GM10847 (cell line): ENCODE measurements around the gene SPTB.

Source experiments
- POLR2A ChIP-seq: IDR thresholded peaks from 2 replicates; pipeline ENCODE4 v1.6.1; 2011; ENCODE audit not compliant: insufficient read length; ENCODE audit errors: extremely low read depth

Gene SPTB

DNA sequence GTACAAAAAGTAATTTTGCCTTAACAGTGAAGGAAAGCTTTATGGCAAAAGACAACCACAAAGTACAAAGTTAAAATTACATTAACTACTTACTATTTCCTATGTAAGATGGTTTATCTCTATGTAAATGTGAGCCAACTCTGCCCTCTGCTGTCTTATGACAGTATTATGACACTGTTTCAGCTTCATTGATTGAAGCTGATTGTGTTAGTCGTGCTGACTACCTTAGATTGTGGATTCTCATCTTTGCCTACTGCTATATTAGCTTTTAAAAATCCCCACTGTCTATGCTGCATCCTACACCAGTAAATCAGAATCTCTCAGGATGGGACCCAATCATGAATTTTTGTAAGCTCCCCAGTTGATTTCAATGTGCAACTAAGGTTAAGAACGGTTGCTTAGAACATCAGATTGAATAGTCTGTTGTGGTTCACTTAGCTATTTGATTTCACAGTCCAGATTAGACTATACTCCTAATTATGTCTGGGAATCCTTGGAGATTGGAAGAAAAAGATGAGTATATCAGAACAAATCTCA, 12.2 kb upstream of the SPTB start:
- TF ChIP-seq POLR2A, result no peak

DNA sequence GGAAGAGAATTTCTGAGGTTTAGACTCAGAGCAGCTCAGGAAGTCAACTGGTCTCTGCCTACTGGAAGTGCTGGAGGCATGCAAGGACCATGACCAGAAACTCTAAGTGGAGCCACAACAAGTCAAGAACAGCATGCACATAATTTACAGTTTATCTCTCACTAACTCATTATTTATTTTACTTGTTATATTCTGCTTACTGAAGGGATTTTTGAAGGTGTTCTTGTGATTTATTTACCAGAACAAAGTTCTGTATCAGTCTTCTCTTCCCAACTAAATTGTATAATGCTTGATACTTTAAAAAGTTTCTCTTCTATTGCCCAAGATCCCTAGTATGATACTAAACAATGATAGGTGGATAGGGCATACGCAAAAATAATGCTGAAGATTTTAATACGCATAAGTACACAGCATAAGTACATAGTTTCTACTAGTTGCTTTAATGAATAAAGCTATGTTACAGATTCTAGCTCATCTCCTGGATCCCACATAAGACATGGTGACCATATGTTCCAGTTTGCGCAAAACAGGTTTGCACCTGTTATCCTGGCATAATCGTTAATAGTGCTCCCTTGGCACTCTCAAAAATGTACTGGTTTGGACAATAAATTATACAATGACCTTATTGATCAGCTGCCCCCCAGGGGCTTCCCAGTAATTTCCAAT, 11.6 kb upstream of the SPTB start:
- TF ChIP-seq POLR2A, result no peak

DNA sequence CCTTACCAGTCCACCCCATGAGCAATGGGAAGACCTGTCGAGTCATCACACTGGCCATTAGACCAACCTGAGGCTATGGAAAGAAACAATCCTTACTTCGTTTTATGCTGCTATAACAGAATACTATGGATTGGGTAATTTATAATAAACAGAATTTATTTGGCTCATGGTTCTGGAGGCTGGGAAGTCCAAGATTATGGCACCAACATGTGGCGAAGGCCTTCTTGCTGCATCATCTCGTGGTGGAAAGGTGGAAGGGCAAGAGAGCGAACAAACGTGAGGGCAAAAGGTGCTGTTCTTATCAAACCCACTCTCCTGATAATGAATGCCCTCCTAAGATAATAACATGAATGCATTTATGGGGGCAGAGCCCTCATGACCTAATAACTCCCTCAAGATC, 9.6 kb upstream of the SPTB start:
- no peak for TF ChIP-seq POLR2A

DNA sequence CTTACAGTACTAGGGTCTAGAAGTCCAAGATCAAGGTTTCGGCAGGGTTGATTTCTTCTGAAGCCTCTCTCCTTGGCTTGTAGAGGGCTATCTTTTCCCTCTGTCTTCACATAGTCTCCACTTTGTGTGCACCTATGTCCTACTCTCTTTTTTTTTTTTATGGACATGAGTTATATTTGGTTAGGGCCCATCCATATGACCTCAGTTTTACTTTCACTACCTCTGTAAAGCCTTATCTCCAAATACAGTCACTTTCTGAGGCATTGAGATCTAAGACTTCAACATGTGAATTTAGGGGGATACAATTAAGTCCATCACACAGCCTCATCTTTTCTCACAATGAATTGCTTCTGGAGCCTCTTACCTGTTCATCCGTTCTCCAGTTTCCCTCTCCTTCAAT, 5.9 kb upstream of the SPTB start:
- TF ChIP-seq POLR2A, result no peak

DNA sequence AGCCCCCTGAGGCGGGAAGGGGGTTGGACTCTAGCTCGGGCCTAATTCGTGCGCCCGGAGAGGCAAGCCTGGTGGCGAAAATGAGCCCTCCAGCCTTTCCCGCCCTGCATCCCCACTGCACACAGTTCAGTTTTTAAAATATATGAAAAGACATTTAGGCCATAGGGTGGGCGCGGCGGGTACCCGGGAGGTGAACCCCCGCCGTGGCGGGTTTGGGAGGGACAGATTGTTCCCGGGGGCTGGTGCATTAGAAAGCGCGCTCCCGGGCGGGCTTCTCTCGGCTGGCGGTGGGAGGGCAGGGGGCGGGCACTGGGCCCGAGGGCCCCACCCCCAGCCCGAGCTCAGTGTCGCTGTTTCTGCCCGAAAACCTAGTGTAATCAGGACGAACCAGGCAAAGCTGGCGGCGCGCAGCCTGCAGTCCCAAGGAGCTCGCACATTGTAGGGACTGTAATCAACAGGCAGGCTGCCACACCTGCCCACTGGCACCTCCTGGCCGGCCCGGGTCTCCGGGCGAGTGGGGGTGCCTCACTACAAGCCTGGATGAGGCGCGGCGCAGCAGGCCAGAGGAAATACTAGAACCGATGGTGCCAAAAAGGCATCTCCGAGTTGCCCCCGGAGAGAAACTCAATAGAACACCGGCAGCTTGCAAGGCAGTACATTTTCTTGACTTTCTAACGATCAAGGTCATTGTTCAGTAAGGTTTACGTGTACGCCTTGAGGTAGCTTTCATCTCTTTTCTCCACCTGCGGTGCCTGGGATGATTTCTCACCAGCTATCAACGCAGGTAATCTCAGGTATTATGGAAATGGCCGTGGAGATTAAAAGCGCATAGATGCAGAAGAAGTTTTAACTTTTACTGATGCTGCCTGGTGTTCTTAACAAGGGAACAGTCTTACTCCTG, 764 bp upstream of the SPTB start:
- TF ChIP-seq POLR2A, result no peak

DNA sequence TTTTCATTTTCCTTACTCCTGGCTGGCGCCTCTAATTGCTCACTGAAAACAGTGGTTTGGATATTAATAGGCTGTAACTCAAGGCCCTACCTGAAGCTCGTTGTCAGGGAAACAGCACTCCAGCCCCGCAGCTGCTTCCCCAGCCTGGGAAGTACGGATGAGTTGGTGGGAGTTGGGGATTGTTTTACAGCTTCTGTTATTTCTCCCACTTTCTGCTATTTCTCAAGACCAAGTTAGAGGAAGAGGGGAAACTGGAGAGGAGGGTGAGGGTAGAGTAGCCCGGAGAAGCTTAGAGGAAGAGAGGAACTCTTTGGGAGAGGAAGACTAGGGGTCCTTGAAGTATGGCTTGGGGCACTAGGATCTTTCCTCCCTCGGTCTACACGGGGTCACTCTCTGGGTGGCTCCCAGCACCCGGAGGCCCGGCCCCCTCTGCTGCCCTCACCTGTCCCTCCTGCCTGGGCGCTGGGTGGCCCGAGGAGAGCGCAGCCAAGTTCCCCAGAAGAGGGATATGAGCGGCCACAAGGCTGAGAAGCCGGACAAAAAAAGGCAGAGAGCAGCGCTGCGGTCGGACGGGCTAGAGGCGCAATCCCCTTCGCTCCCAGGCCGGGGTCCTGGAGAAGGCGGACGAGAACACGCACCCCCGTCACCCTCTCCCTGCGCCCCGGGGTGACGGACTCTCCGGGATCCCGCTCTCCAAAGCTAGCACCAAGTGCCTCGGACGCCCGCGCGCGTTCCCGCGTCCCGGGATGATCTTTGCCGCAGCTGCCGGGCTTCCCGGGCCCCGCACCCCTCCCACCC, 671 bp downstream of the SPTB start:
- no peak for TF ChIP-seq POLR2A

DNA sequence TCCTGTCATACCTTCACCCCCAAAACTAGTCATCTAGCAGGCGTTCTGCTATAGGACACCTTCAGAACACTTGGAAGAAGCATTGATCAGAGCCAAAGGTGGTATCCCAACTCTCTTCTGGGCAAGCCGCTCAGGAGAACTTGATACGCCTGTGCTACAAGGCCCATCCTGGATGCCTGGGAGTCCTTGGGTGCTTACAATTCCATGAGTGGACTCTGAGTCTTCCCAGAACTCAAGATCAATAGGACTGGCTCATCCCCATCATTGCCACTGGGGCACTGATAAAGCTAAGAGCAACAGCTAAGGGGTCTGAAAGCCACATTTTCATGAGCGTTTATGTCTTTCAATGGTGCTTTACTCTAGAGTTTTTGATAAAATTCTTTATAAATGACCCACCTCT, 1.9 kb downstream of the SPTB start:
- TF ChIP-seq POLR2A, result no peak

DNA sequence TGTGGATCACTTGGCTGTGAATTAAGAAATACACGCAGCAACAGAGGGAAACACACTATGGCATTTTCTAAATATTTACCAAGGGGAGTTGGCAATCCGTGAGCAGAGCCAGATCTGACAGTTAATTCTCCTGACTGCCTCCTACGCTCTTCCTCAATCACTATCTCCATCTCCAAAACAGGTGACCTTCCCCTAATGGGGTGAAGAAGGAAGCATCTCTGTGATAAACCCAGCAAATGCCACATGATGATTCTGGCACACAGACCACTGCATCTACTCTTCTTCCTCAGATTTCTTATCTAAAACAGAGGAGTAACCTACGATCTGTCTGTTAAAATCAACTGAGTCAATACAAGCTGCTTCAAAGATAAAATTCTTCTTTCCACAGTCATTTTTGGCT, 4.4 kb downstream of the SPTB start:
- no peak for TF ChIP-seq POLR2A

DNA sequence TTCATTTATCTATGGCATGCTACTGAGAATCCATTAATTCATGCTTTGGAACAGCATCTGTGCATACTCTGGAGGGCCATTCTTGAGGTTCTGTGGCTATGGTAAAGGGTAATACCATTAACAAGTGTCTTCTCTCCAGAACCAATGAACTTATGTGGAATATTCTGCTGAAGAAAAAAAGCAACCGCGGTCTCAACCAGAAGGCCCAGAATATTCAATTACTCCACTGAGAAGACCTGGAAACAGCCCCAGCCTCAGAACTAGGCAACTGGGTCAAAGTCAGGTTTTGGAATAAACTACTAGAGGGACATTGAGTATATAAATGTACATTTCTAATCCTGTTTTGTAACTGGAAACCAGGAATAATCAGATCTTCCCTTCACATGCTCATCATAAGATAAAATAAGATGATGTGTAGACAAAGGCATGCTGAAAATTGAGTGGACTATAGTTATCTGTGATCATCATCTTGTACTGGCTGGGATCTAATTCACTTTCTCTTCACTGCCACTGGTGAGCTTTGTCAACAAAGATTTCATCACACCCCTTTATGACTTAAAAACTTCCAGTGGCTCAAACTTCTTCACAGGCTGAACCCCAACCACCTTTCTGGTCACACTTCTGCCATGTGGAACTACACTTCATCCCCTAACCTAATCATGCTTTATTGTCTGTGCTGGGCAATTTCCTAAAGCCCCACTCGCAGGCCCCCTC, 6.0 kb downstream of the SPTB start:
- no peak for TF ChIP-seq POLR2A

DNA sequence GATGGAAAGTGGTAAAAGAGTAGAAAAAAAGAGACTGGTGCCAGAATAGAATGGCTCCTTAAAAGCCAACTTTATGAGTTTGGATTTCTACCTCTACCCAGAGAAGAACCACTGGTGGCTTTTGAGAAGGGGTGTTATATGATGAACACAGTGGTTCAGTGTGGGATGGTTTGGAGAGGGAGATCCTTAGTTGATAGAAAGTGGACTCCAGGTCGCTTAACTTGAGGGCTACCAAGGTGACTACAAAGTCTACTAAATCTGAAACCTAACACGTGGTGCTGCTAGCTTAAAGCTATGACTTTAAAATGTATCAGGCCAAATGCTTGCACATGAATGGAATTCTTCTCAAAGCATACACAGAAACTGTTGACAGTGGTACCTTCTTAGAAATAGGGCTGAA, 8.4 kb downstream of the SPTB start:
- no peak for TF ChIP-seq POLR2A

DNA sequence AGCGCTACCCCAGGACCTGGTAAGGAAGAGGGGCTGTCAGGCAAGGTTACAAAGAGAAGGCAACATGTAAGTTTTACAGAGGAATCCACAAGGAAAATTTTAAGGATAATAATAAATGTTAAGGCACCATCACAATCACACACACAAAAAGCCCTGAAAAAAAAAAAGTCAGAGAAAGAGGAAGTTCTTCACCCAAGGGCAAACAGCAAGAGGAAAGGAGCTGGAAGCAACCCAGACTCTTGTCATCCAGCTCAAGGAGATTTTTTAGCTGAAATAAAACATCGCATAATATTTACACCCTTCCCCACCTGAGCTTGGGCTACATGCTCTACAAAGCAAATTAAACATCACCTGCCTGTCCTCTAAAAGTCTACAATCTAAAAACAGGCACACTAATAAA, 9.5 kb downstream of the SPTB start:
- no peak for TF ChIP-seq POLR2A

DNA sequence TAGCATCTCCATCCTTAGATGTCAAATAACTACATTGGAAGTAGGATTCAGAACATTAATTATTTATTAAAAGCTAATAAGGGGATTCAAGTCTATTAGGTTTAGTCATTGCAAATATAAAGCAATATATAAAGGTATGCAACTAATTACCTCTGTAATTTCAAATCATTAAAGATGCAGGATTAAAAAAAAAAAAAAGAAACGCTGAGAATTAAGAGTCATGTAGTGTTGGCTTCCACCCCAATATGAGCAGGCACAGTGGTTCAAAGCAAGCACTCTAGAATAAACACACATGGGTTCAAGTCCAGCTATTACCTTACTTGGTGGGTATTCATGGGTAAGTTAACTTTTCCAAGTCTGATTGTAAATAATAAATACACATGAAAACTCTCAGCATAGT, 10.9 kb downstream of the SPTB start:
- TF ChIP-seq POLR2A, result no peak

DNA sequence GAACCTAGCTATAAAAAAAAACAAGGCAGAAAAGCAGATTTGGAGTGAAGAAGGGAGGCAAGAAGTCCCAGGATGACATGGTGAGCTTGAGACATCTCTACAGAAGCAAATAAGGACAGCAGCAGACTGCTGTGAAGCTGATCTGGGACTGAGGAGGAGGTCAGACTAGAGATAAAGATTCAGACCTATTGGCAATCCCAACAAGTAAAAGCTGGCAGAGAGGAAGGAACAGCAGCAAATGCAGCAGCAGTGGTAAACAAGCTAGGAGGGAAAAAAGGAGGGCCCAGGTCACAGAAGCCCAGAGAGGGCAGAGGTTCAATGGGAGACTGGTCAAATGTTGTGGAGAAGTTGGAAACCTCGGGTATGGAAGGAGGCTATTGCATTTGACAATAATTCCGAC, 11.3 kb downstream of the SPTB start:
- no peak for TF ChIP-seq POLR2A

DNA sequence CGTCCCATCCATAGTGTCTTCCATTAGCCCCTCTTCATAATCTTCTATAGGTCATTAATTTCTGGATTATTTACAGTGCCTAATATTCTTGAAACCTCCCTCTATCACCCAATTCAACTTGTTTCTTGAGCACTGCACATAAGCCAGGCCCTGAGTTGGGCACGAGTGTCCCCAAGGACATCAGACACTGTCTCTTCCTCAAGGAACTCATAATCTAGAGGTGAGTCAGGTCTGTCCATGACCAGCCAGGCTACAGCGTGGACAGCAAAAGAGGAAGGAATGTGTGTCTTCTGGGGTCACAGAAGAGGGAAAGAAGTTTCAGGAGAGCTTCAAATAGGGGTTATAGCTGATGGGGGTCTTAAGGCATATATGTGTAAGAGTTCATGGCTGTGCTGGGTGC, 12.5 kb downstream of the SPTB start:
- no peak for TF ChIP-seq POLR2A

DNA sequence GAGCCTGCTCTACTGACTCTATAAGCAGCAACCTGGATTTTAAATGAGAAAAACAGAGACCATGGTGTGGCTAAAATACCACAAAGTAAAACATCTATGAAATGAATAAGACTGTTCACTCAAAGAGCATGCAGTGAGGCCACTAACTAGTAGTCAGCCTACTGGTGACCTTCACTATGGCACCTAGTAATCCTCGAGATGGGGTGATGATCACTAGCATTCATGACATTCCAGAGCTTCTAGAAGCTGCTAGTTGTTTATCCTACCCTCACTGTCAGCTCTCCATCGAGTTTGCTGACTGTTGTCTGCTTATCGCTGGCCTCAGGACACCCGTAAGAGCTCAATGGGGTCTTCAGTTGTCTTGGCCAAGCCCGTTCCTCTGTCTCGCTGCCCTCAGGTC, 13.7 kb downstream of the SPTB start:
- TF ChIP-seq POLR2A, result no peak
